GM12874 (cell line): Measurements from ENCODE around the gene DRC7.
A peak's percentile ranks its signal among the peaks of the same experiment; 100 is the strongest.

Experiments used
- TF ChIP-seq, protein P1 (sequence below): IDR thresholded peaks from 2 replicates; pipeline ENCODE4 v1.5.1; 2011; ENCODE audit warnings: low read depth, mild to moderate bottlenecking, control low read depth, low read length, moderate library complexity; ENCODE audit not compliant: insufficient read depth

DRC7 gene

DNA sequence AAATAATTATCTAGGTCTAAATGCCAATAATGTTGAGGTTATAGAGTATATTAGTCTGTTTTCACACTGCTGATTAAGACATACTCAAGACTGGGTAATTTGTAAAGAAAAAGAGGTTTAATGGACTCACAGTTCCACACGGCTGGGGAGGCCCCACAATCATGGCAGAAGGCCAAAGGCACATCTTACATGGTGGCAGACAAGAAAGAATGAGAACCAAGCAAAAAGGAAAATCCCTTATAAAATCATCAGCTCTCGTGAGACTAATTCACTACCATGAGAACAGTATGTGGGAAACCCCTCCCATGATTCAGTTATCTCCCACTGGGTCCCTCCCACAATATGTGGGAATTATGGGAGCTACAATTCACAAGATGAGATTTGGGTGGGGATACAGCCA is 38.1 kb downstream of the DRC7 start:
- TF ChIP-seq, protein P1, sequence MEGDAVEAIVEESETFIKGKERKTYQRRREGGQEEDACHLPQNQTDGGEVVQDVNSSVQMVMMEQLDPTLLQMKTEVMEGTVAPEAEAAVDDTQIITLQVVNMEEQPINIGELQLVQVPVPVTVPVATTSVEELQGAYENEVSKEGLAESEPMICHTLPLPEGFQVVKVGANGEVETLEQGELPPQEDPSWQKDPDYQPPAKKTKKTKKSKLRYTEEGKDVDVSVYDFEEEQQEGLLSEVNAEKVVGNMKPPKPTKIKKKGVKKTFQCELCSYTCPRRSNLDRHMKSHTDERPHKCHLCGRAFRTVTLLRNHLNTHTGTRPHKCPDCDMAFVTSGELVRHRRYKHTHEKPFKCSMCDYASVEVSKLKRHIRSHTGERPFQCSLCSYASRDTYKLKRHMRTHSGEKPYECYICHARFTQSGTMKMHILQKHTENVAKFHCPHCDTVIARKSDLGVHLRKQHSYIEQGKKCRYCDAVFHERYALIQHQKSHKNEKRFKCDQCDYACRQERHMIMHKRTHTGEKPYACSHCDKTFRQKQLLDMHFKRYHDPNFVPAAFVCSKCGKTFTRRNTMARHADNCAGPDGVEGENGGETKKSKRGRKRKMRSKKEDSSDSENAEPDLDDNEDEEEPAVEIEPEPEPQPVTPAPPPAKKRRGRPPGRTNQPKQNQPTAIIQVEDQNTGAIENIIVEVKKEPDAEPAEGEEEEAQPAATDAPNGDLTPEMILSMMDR = no peak

DNA sequence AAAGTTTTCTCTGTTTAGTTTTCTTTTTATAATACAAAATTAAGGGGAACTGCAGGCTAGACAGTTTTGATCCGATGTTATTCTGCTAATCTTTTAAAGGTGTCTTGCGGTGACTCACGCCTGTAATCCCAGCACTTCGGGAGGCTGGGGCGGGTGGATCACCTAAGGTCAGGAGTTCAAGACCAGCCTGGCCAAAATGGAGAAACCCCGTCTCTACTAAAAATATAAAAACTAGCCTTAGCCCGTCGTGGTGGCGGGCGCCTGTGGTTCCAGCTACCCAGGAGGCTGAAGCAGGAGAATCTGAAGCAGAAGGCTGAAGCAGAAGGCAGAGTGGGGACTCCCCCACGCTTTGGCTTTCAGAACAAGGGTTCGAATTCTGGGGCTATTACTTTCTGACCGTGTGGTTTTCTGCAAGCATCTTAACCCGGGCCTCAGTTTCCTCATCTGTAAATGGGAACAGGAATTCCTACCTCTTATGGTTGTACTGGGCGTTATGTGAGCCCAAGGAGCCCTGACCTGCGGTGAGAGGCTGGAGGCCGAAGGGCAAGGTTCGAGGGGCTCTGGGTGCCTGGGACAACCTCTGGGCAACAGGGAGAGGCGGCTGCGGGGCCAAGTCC is 39.8 kb downstream of the DRC7 start:
- TF ChIP-seq, protein P1 = no peak

DNA sequence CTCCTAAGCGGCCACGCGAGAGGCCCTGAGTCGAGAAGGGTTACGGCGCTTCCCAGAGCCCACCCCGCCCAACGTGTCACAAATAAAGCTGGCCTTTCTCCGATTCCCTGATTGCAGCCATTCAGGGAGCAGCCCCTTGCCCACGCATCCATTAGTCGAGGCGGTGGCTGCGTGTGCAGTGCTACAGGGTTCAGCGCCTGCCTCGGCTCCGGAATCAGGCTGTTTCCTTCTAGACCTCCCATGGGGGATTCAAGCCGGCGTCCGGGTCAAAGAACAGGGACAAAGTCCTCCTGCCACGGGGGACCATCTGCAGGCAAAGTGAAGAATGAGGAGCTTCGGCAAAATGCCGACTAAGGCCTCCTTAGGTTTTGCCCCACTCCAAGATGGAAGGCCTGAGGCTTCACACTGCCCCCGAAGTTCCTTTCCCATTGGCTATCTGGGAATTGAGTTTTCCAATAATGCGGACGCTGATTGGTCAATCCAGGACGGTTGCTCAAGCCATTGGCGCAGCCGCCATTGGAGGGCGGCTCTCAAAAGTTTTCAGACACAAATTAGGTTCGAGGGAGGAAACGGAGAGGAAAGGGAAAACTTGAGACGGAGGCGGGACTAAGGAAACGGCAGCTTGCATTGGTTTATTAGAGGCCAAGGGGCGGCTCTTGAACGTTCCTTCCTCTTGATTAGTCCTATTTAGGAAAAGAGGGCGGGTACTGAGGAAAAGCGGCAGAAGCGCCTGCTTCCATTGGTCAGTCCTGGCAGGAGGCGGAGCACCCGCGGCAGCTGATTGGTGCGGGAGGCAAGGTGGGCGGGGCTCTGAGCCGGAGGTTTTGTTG is 40.5 kb downstream of the DRC7 start:
- TF ChIP-seq, protein P1 = no peak

DNA sequence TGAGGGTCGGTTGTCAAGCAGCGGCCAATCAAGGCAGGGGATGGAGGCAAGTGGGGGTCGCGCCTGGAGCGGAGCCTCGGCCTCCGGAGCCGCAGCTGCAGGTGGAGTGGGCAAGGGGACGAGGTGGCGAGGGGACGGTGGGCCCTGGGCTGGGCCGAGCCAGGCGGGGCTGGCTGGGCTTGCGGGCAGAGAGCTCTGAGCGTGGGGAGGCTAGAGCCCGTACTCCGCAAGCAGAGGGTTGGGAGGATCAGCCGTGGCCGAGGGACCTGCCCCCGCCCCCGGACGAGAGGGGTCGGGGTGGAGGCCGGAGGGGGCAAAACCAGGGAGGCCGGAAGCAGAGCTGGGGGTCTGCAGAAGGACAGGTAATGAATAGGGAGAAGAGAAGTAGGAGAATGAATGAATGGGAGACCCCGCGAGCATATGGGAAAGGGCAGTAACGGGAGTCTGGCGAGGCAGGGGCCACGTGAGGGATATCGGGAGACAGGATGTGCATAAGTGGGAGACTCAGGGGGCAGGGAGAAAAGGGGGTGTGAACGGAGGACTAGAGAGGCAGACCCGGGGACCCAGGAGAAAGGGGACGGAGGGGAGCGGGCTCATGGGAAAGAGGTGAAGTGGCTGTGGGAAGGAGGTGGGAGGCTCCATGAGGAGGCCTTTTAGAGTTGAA is 41.3 kb downstream of the DRC7 start, which contains the start of gene KATNB1:
TSS of gene KATNB1 (plus strand) at position 16 of the 664 bp plus-strand sequence. CDS start 1,474 bp downstream, outside the sequence.
- TF ChIP-seq, protein P1 = no peak

DNA sequence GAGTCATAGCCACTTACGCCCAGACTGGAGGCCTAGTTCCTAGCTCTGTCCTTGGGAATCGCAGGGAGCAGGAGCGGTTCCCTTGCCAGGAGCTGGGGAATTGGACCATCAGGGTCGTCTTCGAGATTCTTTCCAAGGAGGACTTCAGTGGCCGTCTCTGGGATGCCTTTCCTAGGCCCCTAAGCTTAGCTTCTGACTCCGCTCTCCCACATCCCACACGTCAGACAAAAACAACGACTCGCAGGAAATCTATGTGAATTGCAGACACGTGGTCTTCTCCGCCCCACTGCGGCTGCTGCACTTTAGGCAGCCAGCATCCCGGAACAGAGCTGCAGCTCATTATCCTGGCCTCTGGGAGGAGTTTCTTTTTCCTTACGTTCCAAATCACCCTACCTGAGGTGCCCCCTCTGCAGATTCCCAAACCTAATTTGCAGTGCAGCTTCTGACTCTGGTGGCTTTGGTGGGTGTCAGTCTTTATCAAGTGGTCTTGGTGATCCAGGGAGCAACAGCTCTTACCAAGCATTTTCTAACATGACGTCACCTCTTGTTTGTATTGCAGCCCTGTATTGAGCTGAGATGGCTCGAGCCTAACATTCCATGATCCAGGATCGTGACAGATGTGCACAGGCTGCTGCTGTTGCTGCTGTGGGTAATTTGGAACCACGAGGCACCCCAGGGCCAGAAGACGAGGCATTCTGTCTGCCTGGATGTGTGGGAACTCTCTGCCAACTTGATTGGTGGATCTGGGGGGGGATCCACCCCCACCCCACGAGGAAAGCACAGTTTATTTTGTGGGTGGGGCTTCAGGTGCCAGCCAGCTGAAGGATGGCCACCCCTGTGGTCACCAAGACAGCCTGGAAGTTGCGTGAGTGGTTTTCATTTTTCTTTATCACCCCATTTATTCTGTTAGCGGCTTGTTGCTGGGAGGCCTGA is 42.1 kb downstream of the DRC7 start:
- TF ChIP-seq, protein P1 = 0 out of 2 replicates have a peak, but pooled peaks have one; percentile 4

DNA sequence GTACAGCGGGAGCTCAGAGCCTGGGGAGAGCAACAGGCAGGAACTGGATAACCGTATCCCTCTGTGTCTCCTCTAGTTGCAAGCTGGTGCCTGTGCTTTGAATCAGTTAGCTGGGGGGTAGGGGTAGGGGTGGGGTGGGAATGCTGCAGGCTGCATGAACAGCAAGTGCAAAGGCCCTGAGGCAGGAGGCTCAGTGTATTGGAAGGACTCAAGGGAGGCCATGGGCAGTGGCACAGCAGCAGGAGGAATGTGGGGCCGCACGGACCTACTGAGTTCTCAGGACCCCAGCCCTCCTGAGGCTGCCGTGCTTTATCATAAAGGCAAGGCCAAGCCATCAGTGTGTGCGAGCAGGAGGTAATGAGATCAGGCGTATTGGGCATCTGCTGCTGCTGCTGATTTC is 44.2 kb downstream of the DRC7 start:
- TF ChIP-seq, protein P1 = no peak
